IPS-18c (cell line): ENCODE data around the gene C3orf20.

Experiments
- H3K4me3 ChIP-seq: 2 replicates; pipeline ENCODE4 v1.7.0; 2013; ENCODE audit warnings: low read depth, mild to moderate bottlenecking, low read length, moderate library complexity; ENCODE audit not compliant: insufficient read depth
- H3K9me3 ChIP-seq: one replicate; pipeline ENCODE4 v1.6.1; 2013; ENCODE audit warnings: mild to moderate bottlenecking, low read length, moderate library complexity; ENCODE audit not compliant: control insufficient read depth, insufficient read depth

Gene C3orf20

DNA sequence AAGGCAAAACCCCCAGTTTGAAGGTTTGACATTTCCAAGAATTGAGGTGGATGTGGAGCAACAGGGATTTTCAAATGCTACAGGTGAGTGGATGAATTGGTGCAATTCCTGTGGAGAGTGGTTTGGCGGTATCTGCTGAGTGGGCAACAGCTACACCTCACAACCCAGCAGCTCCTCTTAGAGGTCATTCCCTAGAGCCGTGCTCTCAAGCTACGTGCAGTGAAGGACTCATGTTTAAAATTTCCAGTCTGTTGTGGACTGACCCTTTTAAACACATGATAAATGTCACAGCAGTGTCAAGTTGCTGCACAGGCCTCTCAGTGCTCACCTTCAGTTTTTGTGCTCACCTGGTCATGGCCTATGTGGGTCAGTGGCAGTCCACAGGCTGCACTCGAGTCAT lies 9.5 kb downstream of the C3orf20 start:
- H3K9me3 ChIP-seq, result no peaks in the 10 kb centered on the region
- H3K4me3 ChIP-seq, result no peak overlapping the region

- H3K9me3 ChIP-seq, result no peaks in the 10 kb centered on the region
- no peak overlapping the region for H3K4me3 ChIP-seq
These were observed 10.2 kb downstream of the C3orf20 start for GRCh38 chr3:14685179-14685578.

- H3K4me3 ChIP-seq, result no peak overlapping the region
- H3K9me3 ChIP-seq, result no peaks in the 10 kb centered on the region
These were observed 12.4 kb downstream of the C3orf20 start for GRCh38 chr3:14687360-14687759.

DNA sequence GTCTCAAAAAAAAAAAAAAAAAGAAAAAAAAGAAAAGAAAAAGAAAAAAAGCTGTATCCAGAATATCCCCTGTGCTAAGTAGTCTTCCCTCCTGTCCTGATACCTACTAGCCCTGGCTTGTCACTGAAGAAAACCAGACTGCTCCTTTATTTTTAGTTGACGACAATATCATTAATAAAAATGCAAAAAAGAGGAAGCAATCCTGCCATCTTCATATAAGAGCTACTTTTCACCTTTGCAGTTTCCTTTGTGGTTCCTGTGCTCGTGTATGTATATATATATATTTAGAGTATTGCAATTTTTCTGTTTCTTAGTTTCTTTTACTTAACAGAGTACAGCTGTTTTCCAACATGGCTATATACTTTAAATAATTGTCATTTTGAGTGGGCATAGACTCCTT lies 13.6 kb downstream of the C3orf20 start:
- H3K9me3 ChIP-seq, result no peaks in the 10 kb centered on the region
- H3K4me3 ChIP-seq, result no peak overlapping the region

DNA sequence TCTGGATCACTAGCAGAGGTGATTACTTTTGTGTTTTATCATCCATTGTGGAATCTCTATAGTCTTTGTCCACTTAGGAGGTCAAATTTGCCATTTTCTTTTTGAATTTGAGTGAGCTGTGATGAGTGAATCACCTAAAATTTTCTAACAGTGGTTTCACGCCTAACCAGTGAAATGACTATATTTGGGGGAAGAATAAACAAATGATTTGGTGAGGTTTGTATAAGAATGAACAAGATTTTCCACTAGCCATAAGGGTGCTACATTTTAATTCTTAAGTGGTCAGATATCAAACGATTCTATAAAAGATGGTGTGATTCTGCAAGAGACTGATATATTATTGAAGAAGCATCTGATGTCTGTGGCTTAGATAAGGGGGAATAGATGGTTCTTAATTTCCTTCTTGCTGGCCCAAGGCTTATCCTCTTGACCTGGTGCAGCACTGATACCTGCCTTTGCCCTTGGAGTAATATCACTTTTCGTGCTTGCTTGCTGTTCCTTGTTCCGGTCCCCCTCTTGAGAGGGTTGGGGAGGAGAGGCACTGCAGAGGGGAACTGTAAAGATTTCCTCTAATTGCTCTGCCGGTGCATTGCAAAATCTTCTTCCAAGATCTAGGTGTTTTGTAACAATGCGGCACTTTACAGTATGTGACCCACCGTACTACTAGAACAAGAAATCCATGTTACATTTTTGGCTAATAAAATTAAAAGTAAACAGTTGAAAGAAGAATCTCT lies 14.5 kb downstream of the C3orf20 start:
- Histone ChIP-seq H3K4me3 (no peak overlapping the region), H3K9me3 (no peaks in the 10 kb centered on the region)

DNA sequence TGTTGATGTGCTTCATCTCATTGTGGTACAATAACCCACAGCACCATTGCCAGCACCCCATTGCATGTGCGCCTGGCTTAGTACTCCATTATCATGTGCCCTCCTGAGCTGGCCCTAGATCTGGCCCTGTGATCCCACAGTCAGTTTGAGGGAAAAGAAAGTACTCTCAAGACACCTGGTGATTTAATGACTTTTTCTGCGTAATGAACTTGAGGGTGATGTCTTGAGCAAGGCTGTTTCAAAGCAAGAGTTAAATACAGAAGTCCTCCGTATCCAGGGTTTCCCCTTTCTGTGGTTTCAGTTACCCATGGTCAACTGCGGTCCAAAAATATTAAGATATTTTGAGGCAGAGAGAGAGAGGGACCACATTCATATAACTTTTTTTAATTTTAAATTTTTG lies 16.3 kb downstream of the C3orf20 start:
- H3K4me3 ChIP-seq, result no peak overlapping the region
- H3K9me3 ChIP-seq, result no peaks in the 10 kb centered on the region

- H3K4me3 ChIP-seq, result no peak overlapping the region
- H3K9me3 ChIP-seq, result no peaks in the 10 kb centered on the region
These were observed 16.8 kb downstream of the C3orf20 start for GRCh38 chr3:14691719-14692118.

DNA sequence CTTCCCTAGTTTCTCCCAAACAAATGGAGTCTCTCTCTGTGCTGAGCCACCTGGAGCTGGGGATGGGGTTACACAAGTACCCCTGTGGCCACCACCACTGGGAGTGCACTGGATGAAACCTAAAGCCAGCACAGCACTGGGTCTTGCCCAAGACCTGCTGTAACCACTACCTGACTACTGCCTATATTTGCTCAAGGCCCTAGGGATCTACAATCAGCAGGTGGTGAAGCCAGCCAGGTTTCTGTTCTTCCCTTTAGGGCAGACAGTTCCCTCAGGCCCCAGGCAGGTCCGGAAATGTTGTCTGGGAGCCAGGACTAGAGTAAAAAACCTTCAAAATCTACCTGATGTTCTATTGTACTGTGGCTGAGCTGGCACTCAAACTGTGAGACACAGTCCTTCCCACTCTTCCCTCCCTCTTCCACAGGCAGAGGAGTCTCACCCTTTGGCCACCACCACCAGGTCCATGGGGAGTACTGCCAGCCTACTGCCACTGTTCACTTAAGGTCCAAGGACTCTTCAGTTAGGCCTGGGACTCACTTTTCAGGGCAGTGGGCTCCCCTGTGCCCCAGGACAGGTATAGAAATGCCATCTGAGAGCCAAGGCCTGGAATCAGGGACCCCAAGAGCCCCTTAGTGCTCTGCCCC lies 23.8 kb downstream of the C3orf20 start:
- no peaks in the 10 kb centered on the region for H3K9me3 ChIP-seq
- H3K4me3 ChIP-seq, result no peak overlapping the region

DNA sequence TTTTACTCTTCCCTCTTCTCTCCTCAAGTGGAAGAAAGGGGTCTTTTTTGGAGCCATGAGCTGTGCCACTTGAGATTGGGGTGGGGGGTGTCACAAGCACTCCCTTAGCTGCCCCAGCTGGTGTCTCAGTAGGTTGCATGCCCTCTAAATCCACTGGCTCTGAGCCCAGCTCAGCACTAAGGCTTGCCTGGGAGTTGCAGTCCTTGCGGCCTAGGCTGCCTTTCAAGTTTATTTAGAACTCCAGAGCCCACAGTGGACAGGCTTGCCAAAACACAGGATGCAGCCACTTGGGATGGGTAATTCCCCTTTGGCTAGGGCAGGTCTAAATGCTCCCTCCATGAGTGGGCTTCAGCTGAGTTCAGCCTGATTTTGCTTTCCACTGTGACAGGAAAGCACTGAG lies 24.7 kb downstream of the C3orf20 start:
- no peaks in the 10 kb centered on the region for H3K9me3 ChIP-seq

DNA sequence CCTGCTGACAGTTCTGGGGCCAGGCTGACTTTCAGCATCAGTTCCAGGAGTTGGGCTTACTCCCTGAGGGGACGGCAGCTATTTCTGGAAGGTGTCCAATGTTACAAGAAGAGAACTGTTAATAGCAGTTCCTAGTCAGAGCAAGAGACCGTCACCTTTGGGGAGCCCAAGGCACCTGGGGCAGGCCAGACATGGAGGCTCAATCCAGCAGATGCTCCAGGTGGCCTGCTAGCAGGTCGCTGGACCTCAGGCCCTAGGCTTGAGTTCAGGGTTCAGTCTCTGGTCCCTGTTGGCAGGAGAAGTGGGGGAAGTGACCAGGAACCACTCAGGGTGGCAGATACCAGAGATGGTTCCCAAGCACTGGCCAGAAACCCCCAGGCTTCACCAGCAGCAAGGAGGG lies 25.9 kb downstream of the C3orf20 start:
- Histone ChIP-seq H3K9me3 (no peaks in the 10 kb centered on the region), H3K4me3 (no peak overlapping the region)

More for the DNA sequence above, 24.7 kb downstream of the C3orf20 start:
- no peak overlapping the region for H3K4me3 ChIP-seq

DNA sequence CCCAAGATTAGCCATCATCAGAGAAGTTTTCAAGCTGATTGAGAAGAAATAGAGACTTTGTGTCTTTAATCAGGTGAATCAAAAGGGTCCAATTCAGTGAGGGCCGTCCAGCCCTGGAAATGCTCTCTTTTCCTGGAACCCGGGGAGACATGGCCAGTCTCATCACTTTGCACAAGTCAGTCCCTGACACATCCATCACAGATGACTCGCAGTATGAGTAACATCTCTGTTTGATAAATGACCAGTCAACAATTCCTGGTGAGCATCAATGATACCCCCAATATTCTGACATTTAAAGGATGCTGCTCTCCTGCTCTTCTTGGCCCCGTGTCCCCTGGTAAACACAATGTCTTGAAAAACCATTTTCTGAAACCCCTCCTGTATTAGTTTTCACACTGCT lies 26.7 kb downstream of the C3orf20 start:
- Histone ChIP-seq H3K9me3 (no peaks in the 10 kb centered on the region), H3K4me3 (no peak overlapping the region)

DNA sequence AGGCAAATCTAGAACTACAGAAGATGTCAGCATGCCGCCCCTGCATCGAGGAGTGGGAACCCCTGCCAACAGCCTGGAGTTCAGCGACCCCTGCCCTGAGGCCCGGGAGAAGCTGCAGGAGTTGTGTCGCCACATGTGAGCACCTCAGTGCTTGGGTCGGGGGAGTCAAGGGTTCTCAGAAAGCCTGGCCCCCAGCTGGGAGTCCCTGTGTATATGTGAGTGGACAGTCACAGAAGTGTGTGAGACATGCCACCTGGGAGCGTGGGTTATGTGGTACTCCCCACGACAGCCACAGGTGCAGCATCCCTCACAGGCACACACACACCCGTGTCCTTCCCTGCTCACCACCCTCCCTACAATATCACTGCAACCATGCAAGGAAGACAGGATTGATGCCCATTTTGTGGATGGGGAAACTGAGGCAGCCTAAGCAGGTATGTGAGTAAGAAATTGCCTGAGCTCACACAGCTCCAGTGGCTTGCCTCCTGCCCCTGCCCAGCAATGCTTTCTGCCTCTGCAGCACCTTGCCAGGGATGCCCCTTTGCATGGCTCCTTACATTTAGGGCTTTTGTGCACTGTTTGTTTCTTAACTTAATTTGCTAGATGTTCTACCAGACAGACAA lies 28.3 kb downstream of the C3orf20 start:
- Histone ChIP-seq H3K4me3 (no peak overlapping the region), H3K9me3 (no peaks in the 10 kb centered on the region)

DNA sequence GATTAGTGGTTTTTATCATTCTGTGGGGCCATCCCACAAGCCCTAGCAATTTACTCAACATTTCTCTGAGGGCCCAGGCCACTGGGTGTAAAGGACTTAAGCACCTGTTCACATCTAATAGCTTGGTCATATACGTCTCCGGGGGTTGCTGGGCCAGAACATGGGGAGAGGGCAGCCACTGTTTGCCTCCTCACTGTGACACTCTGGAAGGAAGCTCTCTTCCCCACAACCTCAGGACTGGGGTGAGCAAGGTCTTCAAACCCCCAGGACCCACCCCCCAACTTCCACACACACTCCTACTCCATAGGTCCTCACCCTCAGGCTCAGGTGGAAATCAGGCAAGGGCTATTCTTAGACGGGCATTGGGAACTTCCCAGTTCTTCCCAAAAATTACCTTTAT lies 28.9 kb downstream of the C3orf20 start:
- H3K4me3 ChIP-seq, result no peak overlapping the region
- no peaks in the 10 kb centered on the region for H3K9me3 ChIP-seq

- no peak overlapping the region for H3K4me3 ChIP-seq
- no peaks in the 10 kb centered on the region for H3K9me3 ChIP-seq
These were observed 31.2 kb downstream of the C3orf20 start for GRCh38 chr3:14706096-14706495.

DNA sequence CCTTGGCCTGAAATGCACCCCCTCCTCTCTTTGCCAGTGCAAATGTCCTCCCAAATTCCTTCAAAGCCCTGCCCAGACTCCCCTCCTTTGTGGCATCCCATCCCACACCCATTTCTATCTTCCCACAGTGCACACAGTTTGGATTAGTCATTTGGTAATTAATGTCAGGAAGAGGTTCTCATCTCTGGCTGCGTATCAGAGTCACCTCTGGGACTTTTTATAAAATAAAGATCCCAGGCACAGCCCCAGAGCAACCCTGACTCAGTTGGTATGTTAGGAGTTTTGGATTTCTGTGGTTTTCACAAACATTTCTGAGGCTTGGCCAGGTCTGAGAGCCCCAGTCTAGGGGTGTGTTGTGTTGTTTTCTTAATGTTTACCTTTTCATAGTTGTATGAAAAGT lies 41.6 kb downstream of the C3orf20 start:
- H3K4me3 ChIP-seq, result no peak overlapping the region
- H3K9me3 ChIP-seq, result no peaks in the 10 kb centered on the region

DNA sequence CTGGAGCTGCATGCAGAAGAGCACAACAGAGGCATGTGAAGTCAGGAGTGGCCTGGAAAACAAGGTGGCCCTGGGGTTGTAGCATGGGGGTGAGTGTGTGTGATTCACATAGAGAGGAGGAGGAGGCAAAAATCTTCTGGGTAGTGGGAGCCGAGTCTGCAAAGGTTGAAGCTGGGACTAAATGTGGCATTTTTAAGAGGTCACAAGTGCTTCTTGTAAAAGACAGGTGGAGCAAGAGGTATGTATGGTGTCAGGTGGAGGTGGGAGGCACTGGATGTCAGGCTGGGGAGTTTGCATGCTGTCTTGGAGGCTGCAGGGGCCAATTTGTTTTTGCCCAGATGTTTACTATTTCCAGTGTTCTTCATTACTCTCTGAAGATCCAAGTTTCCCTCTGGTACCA lies 42.4 kb downstream of the C3orf20 start:
- Histone ChIP-seq H3K4me3 (no peak overlapping the region), H3K9me3 (no peaks in the 10 kb centered on the region)

- H3K9me3 ChIP-seq, result no peaks in the 10 kb centered on the region
- no peak overlapping the region for H3K4me3 ChIP-seq
These were observed 43.6 kb downstream of the C3orf20 start for GRCh38 chr3:14718539-14718938.

DNA sequence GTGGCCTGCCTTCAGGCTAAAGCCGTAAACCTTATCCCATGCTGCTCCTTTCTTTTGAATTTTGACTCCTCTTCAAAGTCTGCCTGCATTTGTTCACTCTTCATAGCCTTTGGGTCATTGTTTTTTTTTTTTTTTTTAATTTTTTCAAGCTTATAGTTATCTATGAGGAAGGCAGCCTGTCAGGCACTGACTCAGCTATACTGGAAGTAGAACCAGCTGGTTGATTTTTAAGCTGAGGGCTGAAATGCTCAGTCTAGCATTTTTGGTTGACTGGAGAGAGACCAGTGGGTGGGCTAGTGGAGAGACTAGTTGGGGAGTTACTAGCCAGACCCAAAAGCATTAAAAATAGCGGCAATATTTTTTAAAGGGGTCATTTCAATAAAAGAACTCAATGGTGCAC lies 44.1 kb downstream of the C3orf20 start:
- Histone ChIP-seq H3K4me3 (no peak overlapping the region), H3K9me3 (no peaks in the 10 kb centered on the region)
